ENCODE measurements around the gene FAM163A.

Gene FAM163A

DNA sequence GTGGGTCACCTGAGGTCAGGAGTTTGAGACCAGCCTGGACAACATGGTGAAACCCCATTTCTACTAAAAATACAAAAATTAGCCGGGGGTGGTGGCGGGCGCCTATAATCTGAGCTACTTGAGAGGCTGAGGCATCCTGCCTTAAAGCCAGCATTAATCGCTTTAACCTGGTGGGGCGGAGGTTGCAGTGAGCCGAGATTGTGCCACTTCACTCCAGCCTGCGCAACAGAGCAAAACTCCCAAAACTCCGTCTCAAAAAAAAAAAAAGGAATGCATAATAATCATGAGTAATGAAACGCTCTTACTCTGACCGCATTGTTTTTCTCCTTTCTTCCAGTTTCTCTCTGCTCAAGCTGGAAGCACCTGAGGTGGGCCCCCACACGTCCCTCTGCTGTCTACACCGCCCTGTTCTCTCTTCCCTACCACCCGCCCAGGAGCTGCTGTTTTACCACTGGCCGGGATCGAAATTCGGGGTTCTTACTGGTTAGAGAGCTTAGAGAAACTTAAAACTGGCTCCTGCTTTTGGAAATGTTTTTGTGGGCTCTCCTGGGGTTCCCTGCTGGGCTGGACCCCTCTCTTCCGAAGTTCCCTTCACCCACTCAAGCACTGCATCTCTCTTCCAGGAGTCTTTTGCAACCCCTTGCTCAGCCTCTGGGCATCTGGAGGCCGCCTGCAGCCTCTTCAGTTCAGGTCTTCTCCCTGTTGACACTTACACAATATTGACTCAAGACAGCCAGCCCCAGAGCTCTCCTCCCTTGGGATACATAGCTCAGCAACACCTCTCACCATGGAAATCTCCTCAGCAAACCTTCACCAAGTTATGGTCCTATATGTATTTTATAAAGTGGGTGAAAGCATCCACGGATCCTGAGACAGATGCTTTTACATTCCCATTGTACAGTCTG, 62.5 kb downstream of the FAM163A start:
- Histone ChIP-seq H3K27me3 (ENCODE audit: insufficient read depth, low read length) (peaks cover 5% of the 10 kb centered on the region; the same call in 1 of the 2 replicates), H3K36me3 (ENCODE audit: insufficient read depth, low read length) (no peaks in the 10 kb centered on the region)
- TF ChIP-seq, protein P1, sequence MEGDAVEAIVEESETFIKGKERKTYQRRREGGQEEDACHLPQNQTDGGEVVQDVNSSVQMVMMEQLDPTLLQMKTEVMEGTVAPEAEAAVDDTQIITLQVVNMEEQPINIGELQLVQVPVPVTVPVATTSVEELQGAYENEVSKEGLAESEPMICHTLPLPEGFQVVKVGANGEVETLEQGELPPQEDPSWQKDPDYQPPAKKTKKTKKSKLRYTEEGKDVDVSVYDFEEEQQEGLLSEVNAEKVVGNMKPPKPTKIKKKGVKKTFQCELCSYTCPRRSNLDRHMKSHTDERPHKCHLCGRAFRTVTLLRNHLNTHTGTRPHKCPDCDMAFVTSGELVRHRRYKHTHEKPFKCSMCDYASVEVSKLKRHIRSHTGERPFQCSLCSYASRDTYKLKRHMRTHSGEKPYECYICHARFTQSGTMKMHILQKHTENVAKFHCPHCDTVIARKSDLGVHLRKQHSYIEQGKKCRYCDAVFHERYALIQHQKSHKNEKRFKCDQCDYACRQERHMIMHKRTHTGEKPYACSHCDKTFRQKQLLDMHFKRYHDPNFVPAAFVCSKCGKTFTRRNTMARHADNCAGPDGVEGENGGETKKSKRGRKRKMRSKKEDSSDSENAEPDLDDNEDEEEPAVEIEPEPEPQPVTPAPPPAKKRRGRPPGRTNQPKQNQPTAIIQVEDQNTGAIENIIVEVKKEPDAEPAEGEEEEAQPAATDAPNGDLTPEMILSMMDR (IDR thresholded peaks at IDR 0.05; ENCODE audit: low read length): no peak
- no peak for TF ChIP-seq EZH2 (IDR thresholded peaks at IDR 0.05; ENCODE audit: borderline replicate concordance, low read length)

DNA sequence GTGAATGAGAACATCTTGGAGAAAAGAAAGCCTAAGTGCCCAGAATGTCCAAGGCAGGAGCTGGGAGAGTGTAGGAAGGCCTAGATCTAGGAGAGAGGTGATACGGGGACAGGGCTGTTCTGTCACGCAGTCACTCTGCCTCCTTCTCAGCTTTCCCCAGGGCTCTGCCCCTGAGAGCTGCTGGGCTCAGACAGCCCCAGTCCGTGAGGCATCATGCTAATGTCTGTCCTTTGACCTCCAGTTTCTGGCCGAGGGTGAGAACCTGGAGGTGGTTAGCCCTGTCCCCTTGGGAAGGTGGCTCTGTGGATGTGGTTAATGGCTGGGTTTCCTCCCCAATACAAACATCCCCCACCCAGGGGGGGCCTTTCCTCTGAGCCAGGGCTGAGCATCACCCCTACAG, 63.2 kb downstream of the FAM163A start:
- Histone ChIP-seq H3K36me3 (ENCODE audit: insufficient read depth, low read length) (no peaks in the 10 kb centered on the region), H3K4me3 (ENCODE audit: low read depth, low read length, poor library complexity, severe bottlenecking) (no peak overlapping the region), H3K4me1 (ENCODE audit: insufficient read depth, low read length, severe bottlenecking) (no peaks in the 10 kb centered on the region), H3K9ac (ENCODE audit: low read length) (no peak overlapping the region), H2AFZ (ENCODE audit: low read length) (no peak overlapping the region), H3K4me2 (ENCODE audit: low read length) (no peak overlapping the region), H3K27me3 (ENCODE audit: insufficient read depth, low read length) (peaks cover 5% of the 10 kb centered on the region; the same call in 1 of the 2 replicates), H3K9me2 (ENCODE audit: low read depth, low read length) (no peaks in the 10 kb centered on the region), H3F3A (ENCODE audit: insufficient read depth, low read length) (no peaks in the 10 kb centered on the region), H3K27ac (ENCODE audit: low read depth, low read length, poor library complexity, severe bottlenecking) (no peak overlapping the region), H3K9me3 (ENCODE audit: low read length) (no peaks in the 10 kb centered on the region), H4K20me1 (ENCODE audit: insufficient read depth, low read length) (no peaks in the 10 kb centered on the region), H3K79me2 (ENCODE audit: insufficient read depth, low read length) (no peaks in the 10 kb centered on the region)
- TF ChIP-seq EZH2 (IDR thresholded peaks at IDR 0.05; ENCODE audit: borderline replicate concordance, low read length): no peak
- TF ChIP-seq, protein P1 (IDR thresholded peaks at IDR 0.05; ENCODE audit: low read length): no peak

More for the DNA sequence above, 62.5 kb downstream of the FAM163A start:
- H3K4me3 ChIP-seq (ENCODE audit: low read depth, low read length, poor library complexity, severe bottlenecking): no peak overlapping the region
- H3K79me2 ChIP-seq (ENCODE audit: insufficient read depth, low read length): no peaks in the 10 kb centered on the region
- H3K4me1 ChIP-seq (ENCODE audit: insufficient read depth, low read length, severe bottlenecking): no peaks in the 10 kb centered on the region
- no peaks in the 10 kb centered on the region for H3F3A ChIP-seq (ENCODE audit: insufficient read depth, low read length)
- no peaks in the 10 kb centered on the region for H4K20me1 ChIP-seq (ENCODE audit: insufficient read depth, low read length)
- no peak overlapping the region for H3K9ac ChIP-seq (ENCODE audit: low read length)
- no peak overlapping the region for H2AFZ ChIP-seq (ENCODE audit: low read length)
- H3K9me2 ChIP-seq (ENCODE audit: low read depth, low read length): no peaks in the 10 kb centered on the region
- no peak overlapping the region for H3K4me2 ChIP-seq (ENCODE audit: low read length)
- H3K27ac ChIP-seq (ENCODE audit: low read depth, low read length, poor library complexity, severe bottlenecking): no peak overlapping the region
- H3K9me3 ChIP-seq (ENCODE audit: low read length): no peaks in the 10 kb centered on the region

DNA sequence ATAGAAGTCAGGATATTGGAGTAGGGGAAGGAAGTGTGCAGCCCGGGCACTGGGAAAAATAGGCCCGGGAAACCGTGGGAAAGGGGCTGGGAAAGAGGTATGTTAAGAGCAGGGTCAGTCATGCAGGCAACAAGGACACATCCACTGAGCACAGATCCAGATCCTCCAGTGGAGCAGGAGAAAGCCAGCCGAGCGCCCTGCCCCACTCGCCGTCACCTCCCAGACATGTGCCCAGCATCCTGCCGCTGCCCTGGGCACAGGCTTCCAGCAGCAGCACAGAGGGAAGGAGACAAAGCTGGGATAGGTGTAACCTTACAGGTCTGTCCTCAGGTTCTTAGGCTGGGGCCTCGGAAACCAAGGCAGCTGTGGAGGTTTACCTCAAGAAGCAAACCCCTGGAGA, 64.2 kb downstream of the FAM163A start:
- H3K9ac ChIP-seq (ENCODE audit: low read length): no peak overlapping the region
- no peak overlapping the region for H3K27ac ChIP-seq (ENCODE audit: low read depth, low read length, poor library complexity, severe bottlenecking)
- no peak overlapping the region for H3K4me3 ChIP-seq (ENCODE audit: low read depth, low read length, poor library complexity, severe bottlenecking)
- TF ChIP-seq, protein P1 (IDR thresholded peaks at IDR 0.05; ENCODE audit: low read length): no peak
- no peak for TF ChIP-seq EZH2 (IDR thresholded peaks at IDR 0.05; ENCODE audit: borderline replicate concordance, low read length)
- H3K36me3 ChIP-seq (ENCODE audit: insufficient read depth, low read length): no peaks in the 10 kb centered on the region
- no peaks in the 10 kb centered on the region for H3K9me3 ChIP-seq (ENCODE audit: low read length)
- no peaks in the 10 kb centered on the region for H3K4me1 ChIP-seq (ENCODE audit: insufficient read depth, low read length, severe bottlenecking)
- H4K20me1 ChIP-seq (ENCODE audit: insufficient read depth, low read length): no peaks in the 10 kb centered on the region
- no peak overlapping the region for H2AFZ ChIP-seq (ENCODE audit: low read length)
- no peaks in the 10 kb centered on the region for H3F3A ChIP-seq (ENCODE audit: insufficient read depth, low read length)
- H3K9me2 ChIP-seq (ENCODE audit: low read depth, low read length): no peaks in the 10 kb centered on the region
- no peak overlapping the region for H3K4me2 ChIP-seq (ENCODE audit: low read length)
- H3K79me2 ChIP-seq (ENCODE audit: insufficient read depth, low read length): no peaks in the 10 kb centered on the region
- peaks cover 5% of the 10 kb centered on the region; the same call in 1 of the 2 replicates for H3K27me3 ChIP-seq (ENCODE audit: insufficient read depth, low read length)
